SK-N-SH treated with all-trans-retinoic acid at 6 μM for 48 hours (cell line): ENCODE data around the gene ZNF730.
"Not testable (repeated sequence)": the region's sequence is repeated elsewhere in the genome, so short reads cannot be mapped to it uniquely, and the experiment has no call there.

ENCODE experiments used
- ATAC-seq: fragments of 200-7000 bp; cut with Tn5 transposase; 3 replicates; pipeline ENCODE4 v1.9.1; 2020; ENCODE audit warnings: mild to moderate bottlenecking, moderate library complexity
- ARNTL ChIP-seq: fragments of 450-650 bp; formaldehyde crosslinking; IDR thresholded peaks from 2 replicates; pipeline ENCODE4 v1.5.0; 2020; ENCODE audit warnings: low read depth, mild to moderate bottlenecking, moderate library complexity, borderline replicate concordance
- BACH2 ChIP-seq: fragments of 250-450 bp; sonication (Bioruptor Pico); IDR thresholded peaks from 2 replicates; pipeline ENCODE4 v1.9.0; 2021; ENCODE audit warnings: mild to moderate bottlenecking, borderline replicate concordance
- CSDC2 ChIP-seq: fragments of 250-450 bp; sonication (Bioruptor Pico); IDR thresholded peaks from 2 replicates; pipeline ENCODE4 v1.5.0; 2020; ENCODE audit warnings: mild to moderate bottlenecking, moderate library complexity
- CSRNP3 ChIP-seq: fragments of 250-450 bp; sonication (Bioruptor Pico); IDR thresholded peaks from 2 replicates; pipeline ENCODE4 v1.5.1; 2021; ENCODE audit warnings: mild to moderate bottlenecking, moderate library complexity
- ISL1 ChIP-seq: fragments of 250-450 bp; sonication (Bioruptor Pico); IDR thresholded peaks from 2 replicates; pipeline ENCODE4 v2.1.2; 2022; ENCODE audit warnings: mild to moderate bottlenecking, moderate library complexity
- POU6F1 ChIP-seq: fragments of 250-450 bp; sonication (Bioruptor Pico); IDR thresholded peaks from 2 replicates; pipeline ENCODE4 v1.8.0; 2021; ENCODE audit warnings: low read depth, mild to moderate bottlenecking, moderate library complexity, borderline replicate concordance
- PPARA ChIP-seq: fragments of 250-450 bp; sonication (Bioruptor Pico); IDR thresholded peaks from 2 replicates; pipeline ENCODE4 v1.5.0; 2020; ENCODE audit warnings: mild to moderate bottlenecking, borderline replicate concordance
- RARB ChIP-seq: fragments of 250-450 bp; sonication (Bioruptor Pico); IDR thresholded peaks from 2 replicates; pipeline ENCODE4 v1.8.0; 2021; ENCODE audit warnings: mild to moderate bottlenecking, moderate library complexity
- SNAI2 ChIP-seq: fragments of 250-450 bp; sonication (Bioruptor Pico); IDR thresholded peaks from 2 replicates; pipeline ENCODE4 v1.5.0; 2020; ENCODE audit warnings: mild to moderate bottlenecking, moderate library complexity
- TCF4 ChIP-seq: fragments of 250-450 bp; sonication (Bioruptor Pico); IDR thresholded peaks from 2 replicates; pipeline ENCODE4 v1.8.0; 2021; ENCODE audit warnings: mild to moderate bottlenecking, moderate library complexity, borderline replicate concordance
- TOX ChIP-seq: fragments of 250-450 bp; sonication (Bioruptor Pico); IDR thresholded peaks from 2 replicates; pipeline ENCODE4 v1.8.0; 2021; ENCODE audit warnings: mild to moderate bottlenecking, moderate library complexity, borderline replicate concordance
- ZC3H10 ChIP-seq: fragments of 250-450 bp; sonication (Bioruptor Pico); IDR thresholded peaks from 2 replicates; pipeline ENCODE4 v1.5.1; 2021; ENCODE audit warnings: mild to moderate bottlenecking, moderate library complexity
- ZFP3 ChIP-seq: fragments of 250-450 bp; sonication (Bioruptor Pico); IDR thresholded peaks from 2 replicates; pipeline ENCODE4 v1.5.0; 2020; ENCODE audit warnings: mild to moderate bottlenecking, moderate library complexity
- ZFP30 ChIP-seq: fragments of 450-650 bp; formaldehyde crosslinking; IDR thresholded peaks from 2 replicates; pipeline ENCODE4 v1.5.0; 2022; ENCODE audit warnings: mild to moderate bottlenecking, moderate library complexity
- ZNF565 ChIP-seq: fragments of 450-650 bp; formaldehyde crosslinking; conservative IDR thresholded peaks from 2 replicates; pipeline ENCODE4 v1.5.0; 2020; ENCODE audit warnings: low read depth, mild to moderate bottlenecking, moderate library complexity
- ZNF70 ChIP-seq: fragments of 450-650 bp; formaldehyde crosslinking; IDR thresholded peaks from 2 replicates; pipeline ENCODE4 v1.5.0; 2020; ENCODE audit warnings: mild to moderate bottlenecking, moderate library complexity
- TF ChIP-seq, protein P1 (sequence below): fragments of 250-450 bp; sonication (Bioruptor Pico); IDR thresholded peaks from 2 replicates; pipeline ENCODE4 v1.5.0; 2020; ENCODE audit warnings: mild to moderate bottlenecking, moderate library complexity
- TF ChIP-seq, protein P2 (sequence below): fragments of 250-450 bp; sonication (Bioruptor Pico); IDR thresholded peaks from 2 replicates; pipeline ENCODE4 v1.8.0; 2020; ENCODE audit warnings: mild to moderate bottlenecking, moderate library complexity, borderline replicate concordance
- TF ChIP-seq, protein P3 (sequence below): fragments of 250-450 bp; sonication (Bioruptor Pico); IDR thresholded peaks from 2 replicates; pipeline ENCODE4 v1.5.1; 2020; ENCODE audit warnings: low read depth, mild to moderate bottlenecking, moderate library complexity

Gene ZNF730

DNA sequence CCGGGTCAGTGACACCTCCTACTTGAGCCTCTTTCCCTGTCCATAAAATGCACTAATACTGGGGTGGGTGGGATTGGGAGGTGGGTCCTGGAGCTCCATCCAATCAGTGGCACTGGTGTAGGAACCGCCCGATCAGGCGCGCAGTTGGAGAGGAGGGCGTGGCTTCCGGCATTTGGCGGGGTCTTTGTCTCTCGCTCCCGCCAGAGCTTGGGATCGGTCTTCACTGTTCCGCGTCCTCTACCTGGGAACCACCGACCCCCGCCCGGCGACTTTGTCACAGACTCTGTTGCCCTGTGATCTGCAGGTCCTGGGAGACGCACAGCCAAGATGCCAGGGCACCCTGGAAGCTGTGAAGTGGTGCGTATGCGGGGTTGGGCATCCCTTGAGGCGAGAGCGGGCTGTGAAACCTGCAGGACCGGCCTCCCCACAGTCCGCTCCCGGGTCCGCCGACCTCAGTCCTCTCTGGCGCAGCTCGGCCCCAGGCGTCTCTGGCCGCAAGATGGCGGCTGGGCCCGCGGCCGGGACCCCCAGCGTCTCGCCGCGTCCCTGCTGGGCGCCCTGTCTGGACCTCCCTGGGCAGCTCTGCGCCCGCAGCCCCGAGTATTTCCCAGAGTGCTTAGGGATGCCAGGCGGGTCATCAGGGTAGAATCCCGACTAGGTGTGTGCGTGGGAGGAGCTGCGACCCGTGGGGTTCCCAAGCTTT lies 41.6 kb upstream of the ZNF730 start:
- no peak for TF ChIP-seq ZC3H10 (CRISPR knock-in tag)
- ATAC-seq: peak; percentile 94

DNA sequence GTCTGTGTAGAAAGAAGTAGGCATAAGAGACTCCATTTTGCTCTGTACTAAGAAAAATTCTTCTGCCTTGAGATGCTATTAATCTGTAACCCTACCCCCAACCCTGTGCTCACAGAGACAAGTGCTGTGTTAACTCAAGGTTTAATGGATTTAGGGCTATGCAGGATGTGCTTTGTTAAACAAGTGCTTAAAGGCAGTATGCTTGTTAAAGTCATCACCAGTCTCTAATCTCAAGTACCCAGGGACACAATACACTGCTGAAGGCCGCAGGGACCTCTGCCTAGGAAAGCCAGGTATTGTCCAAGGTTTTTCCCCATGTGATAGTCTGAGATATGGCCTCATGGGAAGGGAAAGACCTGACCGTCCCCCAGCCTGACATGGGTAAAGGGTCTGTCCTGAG lies 39.0 kb upstream of the ZNF730 start:
- ATAC-seq: not testable (repeated sequence)

GRCh38 chr19:23093832-23094231 lies 23.0 kb upstream of the ZNF730 start:
- no peak for TF ChIP-seq BACH2 (CRISPR knock-in tag)
- TF ChIP-seq ZC3H10 (CRISPR knock-in tag): no peak
- TF ChIP-seq ZFP30 (CRISPR knock-in tag): no peak
- TF ChIP-seq TOX (CRISPR knock-in tag): no peak
- no peak for TF ChIP-seq SNAI2 (CRISPR knock-in tag)
- TF ChIP-seq POU6F1 (CRISPR knock-in tag): no peak
- TF ChIP-seq, protein P1, sequence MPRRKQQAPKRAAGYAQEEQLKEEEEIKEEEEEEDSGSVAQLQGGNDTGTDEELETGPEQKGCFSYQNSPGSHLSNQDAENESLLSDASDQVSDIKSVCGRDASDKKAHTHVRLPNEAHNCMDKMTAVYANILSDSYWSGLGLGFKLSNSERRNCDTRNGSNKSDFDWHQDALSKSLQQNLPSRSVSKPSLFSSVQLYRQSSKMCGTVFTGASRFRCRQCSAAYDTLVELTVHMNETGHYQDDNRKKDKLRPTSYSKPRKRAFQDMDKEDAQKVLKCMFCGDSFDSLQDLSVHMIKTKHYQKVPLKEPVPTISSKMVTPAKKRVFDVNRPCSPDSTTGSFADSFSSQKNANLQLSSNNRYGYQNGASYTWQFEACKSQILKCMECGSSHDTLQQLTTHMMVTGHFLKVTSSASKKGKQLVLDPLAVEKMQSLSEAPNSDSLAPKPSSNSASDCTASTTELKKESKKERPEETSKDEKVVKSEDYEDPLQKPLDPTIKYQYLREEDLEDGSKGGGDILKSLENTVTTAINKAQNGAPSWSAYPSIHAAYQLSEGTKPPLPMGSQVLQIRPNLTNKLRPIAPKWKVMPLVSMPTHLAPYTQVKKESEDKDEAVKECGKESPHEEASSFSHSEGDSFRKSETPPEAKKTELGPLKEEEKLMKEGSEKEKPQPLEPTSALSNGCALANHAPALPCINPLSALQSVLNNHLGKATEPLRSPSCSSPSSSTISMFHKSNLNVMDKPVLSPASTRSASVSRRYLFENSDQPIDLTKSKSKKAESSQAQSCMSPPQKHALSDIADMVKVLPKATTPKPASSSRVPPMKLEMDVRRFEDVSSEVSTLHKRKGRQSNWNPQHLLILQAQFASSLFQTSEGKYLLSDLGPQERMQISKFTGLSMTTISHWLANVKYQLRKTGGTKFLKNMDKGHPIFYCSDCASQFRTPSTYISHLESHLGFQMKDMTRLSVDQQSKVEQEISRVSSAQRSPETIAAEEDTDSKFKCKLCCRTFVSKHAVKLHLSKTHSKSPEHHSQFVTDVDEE: no peak
- no peak for TF ChIP-seq TCF4 (CRISPR knock-in tag)
- no peak for TF ChIP-seq ISL1 (CRISPR knock-in tag)
- no peak for TF ChIP-seq ZNF565
- no peak for TF ChIP-seq ARNTL (CRISPR knock-in tag)
- no peak for TF ChIP-seq PPARA (CRISPR knock-in tag)
- TF ChIP-seq, protein P2, sequence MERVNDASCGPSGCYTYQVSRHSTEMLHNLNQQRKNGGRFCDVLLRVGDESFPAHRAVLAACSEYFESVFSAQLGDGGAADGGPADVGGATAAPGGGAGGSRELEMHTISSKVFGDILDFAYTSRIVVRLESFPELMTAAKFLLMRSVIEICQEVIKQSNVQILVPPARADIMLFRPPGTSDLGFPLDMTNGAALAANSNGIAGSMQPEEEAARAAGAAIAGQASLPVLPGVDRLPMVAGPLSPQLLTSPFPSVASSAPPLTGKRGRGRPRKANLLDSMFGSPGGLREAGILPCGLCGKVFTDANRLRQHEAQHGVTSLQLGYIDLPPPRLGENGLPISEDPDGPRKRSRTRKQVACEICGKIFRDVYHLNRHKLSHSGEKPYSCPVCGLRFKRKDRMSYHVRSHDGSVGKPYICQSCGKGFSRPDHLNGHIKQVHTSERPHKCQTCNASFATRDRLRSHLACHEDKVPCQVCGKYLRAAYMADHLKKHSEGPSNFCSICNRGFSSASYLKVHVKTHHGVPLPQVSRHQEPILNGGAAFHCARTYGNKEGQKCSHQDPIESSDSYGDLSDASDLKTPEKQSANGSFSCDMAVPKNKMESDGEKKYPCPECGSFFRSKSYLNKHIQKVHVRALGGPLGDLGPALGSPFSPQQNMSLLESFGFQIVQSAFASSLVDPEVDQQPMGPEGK: no peak
- TF ChIP-seq ZFP3 (CRISPR knock-in tag): no peak
- TF ChIP-seq CSRNP3: no peak
- no peak for TF ChIP-seq ZNF70 (CRISPR knock-in tag)
- TF ChIP-seq RARB: no peak
- TF ChIP-seq, protein P3, sequence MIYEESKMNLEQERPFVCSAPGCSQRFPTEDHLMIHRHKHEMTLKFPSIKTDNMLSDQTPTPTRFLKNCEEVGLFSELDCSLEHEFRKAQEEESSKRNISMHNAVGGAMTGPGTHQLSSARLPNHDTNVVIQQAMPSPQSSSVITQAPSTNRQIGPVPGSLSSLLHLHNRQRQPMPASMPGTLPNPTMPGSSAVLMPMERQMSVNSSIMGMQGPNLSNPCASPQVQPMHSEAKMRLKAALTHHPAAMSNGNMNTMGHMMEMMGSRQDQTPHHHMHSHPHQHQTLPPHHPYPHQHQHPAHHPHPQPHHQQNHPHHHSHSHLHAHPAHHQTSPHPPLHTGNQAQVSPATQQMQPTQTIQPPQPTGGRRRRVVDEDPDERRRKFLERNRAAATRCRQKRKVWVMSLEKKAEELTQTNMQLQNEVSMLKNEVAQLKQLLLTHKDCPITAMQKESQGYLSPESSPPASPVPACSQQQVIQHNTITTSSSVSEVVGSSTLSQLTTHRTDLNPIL (CRISPR knock-in tag): no peak
- TF ChIP-seq CSDC2: no peak
- no peak for ATAC-seq

GRCh38 chr19:23095418-23095817 lies 21.4 kb upstream of the ZNF730 start:
- TF ChIP-seq TCF4 (CRISPR knock-in tag) (no peak), ZNF70 (CRISPR knock-in tag) (no peak), CSDC2 (no peak)
- ATAC-seq: no peak
